DMS153 treated with DMSO at 0.1 percent for 48 hours (cell line): ENCODE results near the gene RNF130.

ENCODE experiments used
- DNase-seq: peaks from one replicate; lab custom pipeline; 2025; ENCODE audit not compliant: unreplicated experiment; lab: John Stamatoyannopoulos, UW

RNF130 gene

DNA sequence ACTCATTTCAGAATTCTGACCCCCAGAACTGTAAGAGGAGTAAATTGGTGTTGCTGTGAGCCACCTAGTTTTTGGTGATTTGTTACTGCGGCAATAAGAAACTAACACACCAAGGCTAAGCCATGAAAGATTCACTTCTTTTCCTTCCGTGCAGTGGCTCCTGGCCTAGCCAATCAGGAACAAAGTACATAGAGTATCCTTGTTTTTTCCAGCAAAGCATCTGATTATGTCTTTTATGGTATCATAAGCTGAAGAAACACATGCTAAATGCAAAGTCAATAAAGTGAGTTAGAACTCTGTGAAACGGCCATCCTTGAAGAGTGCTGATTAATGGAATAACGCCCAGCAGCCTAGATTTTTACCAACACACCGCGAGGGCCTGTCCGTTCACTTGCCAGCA, 11.4 kb downstream of the RNF130 start:
- no peak for DNase-seq

DNA sequence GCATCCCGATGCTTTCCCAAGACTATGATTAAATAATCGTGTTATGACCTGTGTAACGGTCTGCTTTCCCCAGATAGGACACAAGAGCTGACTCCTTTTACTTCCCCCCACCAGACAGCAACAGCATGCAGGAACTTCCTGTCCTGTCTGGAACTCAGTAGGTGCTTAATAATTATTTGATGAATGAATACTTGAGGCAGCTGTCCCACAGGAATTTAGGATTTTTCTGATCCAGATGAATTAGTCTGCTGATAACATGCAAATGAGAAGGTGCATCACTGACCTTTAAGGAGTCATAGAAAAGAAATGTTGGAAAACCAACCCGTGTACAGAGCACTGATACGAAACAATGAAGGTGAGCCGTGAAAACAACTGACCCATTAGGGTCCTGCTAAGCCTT, 12.2 kb downstream of the RNF130 start:
- no peak for DNase-seq

DNA sequence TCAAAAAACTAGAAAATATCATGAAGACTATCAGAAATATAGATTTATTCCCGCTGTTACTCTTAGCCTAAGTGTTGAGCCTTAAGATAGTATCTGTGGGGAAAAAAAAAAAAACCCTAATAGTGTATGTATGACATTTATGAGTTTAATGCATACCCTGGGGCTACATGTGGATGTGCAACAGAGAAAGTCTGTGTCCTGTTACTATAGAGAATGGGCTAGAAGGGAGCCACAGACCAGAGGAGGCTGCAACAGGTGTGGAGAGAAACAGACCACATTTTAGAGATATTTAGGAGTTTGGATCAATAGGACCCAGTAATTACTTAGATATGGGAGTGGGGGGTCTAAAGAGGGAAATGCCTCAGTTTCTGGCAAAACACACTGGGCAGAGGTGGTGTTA, 15.4 kb downstream of the RNF130 start:
- no peak for DNase-seq

GRCh38 chr5:180054226-180054625, 17.3 kb downstream of the RNF130 start:
- DNase-seq: no peak

DNA sequence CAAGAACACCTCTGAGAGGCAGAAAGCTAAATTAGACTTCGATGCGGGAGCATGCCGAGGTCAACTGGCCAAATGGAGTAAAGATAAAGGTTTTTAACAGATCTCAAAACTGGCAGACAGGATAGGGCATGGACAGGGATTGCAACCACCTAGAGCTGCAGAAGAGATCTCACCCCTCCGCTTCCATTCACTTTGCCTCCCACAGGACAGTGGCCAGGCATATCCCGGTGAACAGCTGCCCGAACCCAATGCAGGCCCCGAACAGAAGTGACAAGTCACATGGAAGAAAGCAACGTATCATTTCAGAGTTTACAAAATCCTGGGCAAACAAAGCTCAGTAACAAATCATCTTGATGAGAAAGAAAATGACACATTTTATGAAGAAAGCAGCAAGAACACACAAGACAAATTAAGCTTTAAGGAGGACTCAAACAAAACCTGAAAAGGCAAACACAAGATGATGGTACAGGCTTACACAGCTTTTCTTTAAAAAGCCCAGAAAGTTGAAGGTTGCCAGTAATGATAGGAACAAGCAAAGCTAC, 18.4 kb downstream of the RNF130 start:
- DNase-seq: no peak

GRCh38 chr5:180052211-180052818, 19.2 kb downstream of the RNF130 start:
- DNase-seq: no peak

DNA sequence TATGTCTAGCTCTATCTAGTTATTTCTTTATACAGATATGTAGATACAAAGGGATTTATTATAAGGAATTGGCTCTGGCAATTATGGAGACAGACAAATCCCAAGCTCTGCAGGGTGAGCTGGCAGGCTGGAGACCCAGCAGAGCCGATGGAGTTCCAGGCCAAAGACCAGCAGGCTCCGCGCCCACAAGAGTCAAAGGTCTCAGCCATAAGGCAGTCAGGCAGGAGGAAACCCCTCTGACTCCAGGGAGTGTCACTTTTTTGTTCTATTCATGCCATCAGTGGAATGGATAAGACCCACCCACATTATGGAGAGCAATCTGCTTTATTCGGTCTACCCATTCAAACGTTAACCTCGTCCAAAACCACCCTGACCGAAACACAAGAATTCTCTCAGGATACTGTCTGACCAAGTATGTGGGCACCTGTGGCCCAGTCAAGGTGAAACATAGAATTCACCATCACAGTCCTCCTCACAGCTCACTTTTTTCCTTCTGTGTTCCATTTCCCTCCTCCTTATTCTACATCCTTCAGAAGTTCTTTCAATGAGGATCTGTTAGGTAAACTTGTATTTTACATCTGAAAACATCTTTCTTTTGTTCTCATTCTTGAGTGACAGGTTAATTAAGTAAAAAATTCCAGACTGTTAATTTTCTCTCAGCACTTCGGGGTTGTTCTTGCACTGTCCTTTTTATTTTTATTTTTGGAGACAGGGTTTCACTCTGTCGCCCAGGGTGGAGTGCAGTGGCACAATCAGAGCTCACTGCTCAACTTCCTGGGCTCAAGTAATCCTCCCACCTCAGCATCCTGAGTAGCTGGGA, 21.2 kb downstream of the RNF130 start:
- no peak for DNase-seq

DNA sequence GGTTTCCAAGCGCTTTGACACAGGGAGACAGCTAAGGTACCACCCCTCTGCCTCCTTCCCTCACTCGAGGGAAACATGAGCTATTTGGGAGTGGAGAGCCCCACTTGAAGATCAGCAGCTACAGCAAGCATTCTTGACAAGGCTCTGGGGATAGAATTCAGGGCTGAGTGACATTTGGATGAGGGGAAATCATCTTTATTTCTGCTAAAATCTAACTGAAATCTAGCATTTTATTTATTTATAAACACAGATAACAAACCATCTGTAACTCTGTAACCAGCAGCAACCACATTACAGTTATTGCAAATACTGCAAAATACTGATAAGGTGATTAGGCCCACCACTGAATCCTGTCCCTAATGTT, 22.4 kb downstream of the RNF130 start:
- DNase-seq: no peak

DNA sequence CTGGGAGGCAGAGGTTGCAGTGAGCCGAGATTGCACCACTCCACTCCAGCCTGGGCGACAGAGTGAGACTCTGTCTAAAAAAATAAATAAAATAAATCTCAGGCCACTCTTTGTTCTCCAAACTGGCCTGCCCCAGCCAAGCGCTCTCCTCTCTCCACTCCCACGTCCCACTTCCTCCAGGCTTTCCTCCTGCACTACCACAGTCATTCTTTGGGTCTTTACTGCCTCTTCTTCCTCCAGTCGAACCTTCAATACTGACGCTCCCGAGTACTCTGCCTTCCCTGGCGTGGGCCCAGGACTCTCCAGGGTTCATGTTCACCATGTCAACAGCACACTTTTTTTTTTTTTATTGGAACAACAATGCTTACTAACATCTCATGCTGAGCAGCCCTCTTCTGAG, 23.9 kb downstream of the RNF130 start:
- DNase-seq: no peak

- DNase-seq: no peak
These were observed 24.9 kb downstream of the RNF130 start for GRCh38 chr5:180046656-180047055.

GRCh38 chr5:180045889-180046499, 25.6 kb downstream of the RNF130 start:
- no peak for DNase-seq

GRCh38 chr5:180043377-180043776, 28.2 kb downstream of the RNF130 start:
- DNase-seq: no peak

- DNase-seq: no peak
These were observed 30.0 kb downstream of the RNF130 start for GRCh38 chr5:180041301-180042274.

DNA sequence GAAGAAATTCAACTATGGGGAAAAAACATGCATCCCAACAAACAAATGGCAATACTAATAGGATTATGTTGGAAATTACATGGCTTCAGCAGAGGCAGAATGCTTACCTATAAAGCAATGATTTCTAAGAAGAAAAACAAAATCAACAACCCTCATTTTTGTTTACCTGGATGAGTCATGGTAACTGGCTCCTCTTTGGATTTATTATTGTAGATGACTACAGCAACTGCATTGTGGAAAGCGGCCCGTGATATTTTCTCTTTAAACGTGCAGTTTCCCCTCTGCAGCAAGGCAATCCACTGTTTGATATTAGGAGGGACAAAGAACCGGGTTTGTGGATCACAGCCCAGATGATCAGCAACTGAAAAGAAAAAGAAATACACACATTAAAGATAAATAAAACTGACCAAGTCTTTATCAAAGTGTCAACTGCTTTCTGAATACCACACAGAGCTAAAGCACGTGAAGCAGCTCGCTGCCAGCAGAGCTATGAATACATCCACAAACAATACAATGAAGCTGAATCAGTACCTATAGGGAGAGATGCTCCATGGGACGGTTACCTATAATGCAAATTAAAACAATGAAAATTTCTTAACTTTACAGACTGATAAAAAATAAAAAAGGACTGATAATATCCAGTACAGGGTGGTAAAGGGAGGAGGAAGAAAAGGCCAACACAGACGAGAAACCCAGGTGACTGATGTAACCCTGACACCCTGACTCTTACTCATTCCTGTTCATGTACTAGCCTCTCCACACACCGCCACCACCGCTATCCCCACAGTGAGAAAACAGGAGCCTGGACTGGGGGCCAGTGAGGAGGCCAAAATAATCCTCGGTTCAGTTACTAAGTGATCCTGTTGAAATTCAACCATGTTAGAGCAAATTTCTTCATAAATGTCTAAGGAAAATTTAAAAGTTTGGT, 31.0 kb downstream of the RNF130 start:
- DNase-seq: no peak

DNA sequence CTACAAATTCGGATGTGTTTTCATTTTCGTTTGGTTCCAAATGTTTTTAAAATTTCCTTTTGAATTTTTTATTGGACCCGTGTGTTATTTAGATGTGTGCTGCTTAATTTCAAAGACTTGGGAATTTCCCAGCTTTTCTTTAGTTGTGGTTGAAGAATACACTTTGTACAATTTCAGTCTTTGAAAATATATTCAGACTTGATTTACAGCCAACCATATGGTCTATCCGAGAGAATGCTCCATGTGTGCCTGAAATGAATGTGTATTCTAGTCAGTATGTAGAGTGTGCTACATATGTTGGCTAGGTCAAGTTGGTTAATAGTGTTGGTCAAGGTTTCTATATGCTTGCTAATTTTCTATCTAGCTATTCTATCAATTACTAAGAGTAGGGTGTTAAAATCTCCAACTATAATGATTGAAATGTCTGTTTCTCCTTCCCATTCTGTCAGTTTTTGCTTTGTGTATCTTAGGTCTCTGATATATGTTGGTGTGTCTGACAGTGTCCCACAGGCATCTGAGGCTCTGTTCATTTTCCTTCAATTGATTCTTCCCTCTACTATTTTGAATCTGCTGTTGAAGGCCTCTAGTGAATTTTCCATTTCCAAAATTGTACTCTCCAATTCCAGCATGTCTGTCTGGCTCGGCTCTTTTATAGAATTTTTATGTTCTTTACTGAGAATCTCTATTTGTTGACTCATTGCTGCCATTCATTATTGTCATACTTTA, 36.2 kb downstream of the RNF130 start:
- DNase-seq: no peak

DNA sequence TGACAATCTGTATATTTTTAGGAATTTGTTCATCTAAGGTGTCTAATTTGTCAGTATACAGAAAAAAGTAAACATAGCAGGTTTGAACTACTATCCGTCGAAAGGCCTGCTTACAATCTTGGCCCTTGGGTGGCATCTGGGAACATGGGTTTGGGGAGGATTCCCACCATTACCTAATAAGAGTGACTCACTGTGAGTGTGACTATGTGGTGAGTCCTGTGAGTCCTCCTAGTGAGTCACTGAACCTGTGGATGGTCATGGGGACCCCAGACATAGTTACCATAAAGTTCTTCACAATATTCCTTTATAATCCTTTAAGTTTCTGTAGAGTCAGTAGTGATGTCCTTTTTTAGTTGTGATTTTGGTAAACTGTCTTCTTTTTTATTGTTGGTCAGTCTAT, 37.0 kb downstream of the RNF130 start:
- DNase-seq: no peak

GRCh38 chr5:180027459-180028089, 44.0 kb downstream of the RNF130 start:
- no peak for DNase-seq

GRCh38 chr5:180026734-180027458, 44.7 kb downstream of the RNF130 start:
- DNase-seq: no peak
